Nephron (organoid): ENCODE measurements around the gene WASHC3.

Source experiments
- H3K27ac Mint-ChIP-seq, 3 experiments: 2 replicates each; pipeline ENCODE4 v1.8.0; 2020; ENCODE audit warnings: mixed read lengths in 3 of 3, mild to moderate bottlenecking in 2 of 3, moderate library complexity in 1 of 3
- H3K27me3 Mint-ChIP-seq: 2 replicates; pipeline ENCODE4 v1.8.0; 2021; ENCODE audit warnings: low read depth, mild to moderate bottlenecking, moderate library complexity, mixed read lengths
- H3K36me3 Mint-ChIP-seq: 2 replicates; pipeline ENCODE4 v1.8.0; 2020; ENCODE audit warnings: low read depth, mixed read lengths
- H3K4me1 Mint-ChIP-seq: 2 replicates; pipeline ENCODE4 v1.8.0; 2020; ENCODE audit warnings: mixed read lengths
- H3K4me3 Mint-ChIP-seq, 3 experiments: 2 replicates each; pipeline ENCODE4 v1.8.0; 2020; ENCODE audit warnings: mild to moderate bottlenecking in 3 of 3, mixed read lengths in 3 of 3, moderate library complexity in 2 of 3
- H3K9me3 Mint-ChIP-seq: 2 replicates; pipeline ENCODE4 v1.8.0; 2020; ENCODE audit warnings: mixed read lengths
- CTCF ChIP-seq, 3 experiments: fragments of 200-600 bp; sonication (generic); IDR thresholded peaks; one replicate each; pipeline ENCODE4 v1.5.0; 2021; ENCODE audit warnings: antibody characterized with exemption in 3 of 3; ENCODE audit not compliant: unreplicated experiment in 3 of 3

Gene WASHC3

DNA sequence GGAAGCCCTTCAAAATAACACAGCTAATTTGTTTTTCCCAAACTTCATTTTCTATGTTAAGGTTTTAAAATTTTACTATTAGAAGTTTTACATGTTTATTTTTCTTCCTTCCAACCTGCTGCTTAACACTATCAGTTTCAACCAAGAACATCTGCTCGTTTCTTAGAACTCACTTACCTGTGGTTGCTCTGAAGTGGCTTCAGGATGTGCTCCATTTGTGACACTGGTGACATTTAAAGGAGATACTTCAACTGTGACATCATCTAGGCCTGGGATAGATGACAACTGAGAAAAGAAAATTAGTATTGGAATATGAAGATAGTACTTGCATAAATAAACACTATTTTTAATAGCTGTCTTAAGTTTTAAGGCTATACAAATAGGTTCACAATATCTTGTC lies 17.9 kb downstream of the WASHC3 start:
- Mint-ChIP-seq H3K4me1 (no peaks in the 10 kb centered on the region), H3K27ac (no peak overlapping the region), H3K27me3 (no peaks in the 10 kb centered on the region), H3K9me3 (no peaks in the 10 kb centered on the region), H3K4me3 (no peak overlapping the region), H3K36me3 (peaks cover 11% of the 10 kb centered on the region)
- no peak for TF ChIP-seq CTCF (IDR thresholded peaks at IDR 0.05; ENCODE audit: unreplicated experiment in 3 of 3)

DNA sequence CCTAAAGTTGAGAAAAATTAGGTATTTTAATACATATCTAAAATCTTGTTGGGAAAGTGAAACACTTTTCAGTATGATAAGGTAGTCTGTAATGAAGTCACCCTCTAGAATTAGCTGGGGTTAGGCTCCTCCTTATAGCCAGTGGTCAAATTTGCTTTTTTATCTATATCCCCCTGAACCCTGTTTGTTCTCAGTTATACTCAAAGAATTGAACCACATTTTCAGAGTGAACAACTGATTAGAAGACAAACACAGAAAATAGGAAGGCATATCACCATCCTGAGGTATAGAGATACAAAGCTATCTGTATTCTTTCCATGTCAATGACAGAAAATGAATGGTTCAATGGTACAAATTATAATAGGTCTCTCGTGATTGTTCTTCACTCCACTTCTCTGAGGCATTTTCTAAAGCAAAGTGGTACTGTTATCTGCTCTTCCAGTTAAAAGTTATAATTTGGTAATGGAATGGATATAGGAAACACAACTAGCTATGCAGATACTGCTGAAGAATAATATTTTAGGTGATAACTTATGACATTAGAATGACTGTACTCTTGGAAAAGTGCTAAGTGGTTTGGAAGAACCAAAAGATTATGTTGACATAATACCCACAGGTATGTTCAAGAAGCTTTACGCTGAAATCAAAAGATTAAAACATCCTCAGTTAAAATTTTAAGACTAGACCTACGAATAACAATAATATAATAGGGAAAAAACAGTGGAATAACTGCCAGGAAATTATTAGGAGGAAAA lies 27.6 kb downstream of the WASHC3 start:
- Mint-ChIP-seq H3K27ac (no peak overlapping the region), H3K36me3 (peaks cover 42% of the 10 kb centered on the region), H3K4me3 (no peak overlapping the region), H3K9me3 (no peaks in the 10 kb centered on the region), H3K27me3 (no peaks in the 10 kb centered on the region), H3K4me1 (peaks cover 2% of the 10 kb centered on the region)
- TF ChIP-seq CTCF (IDR thresholded peaks at IDR 0.05; ENCODE audit: unreplicated experiment in 3 of 3): no peak

GRCh38 chr12:102031852-102032251 lies 29.9 kb downstream of the WASHC3 start:
- Mint-ChIP-seq H3K27ac (no peak overlapping the region), H3K27me3 (no peaks in the 10 kb centered on the region), H3K4me3 (no peak overlapping the region), H3K9me3 (no peaks in the 10 kb centered on the region), H3K36me3 (peaks cover 44% of the 10 kb centered on the region), H3K4me1 (peaks cover 10% of the 10 kb centered on the region)
- no peak for TF ChIP-seq CTCF (IDR thresholded peaks at IDR 0.05; ENCODE audit: unreplicated experiment in 3 of 3)

GRCh38 chr12:102029141-102029540 lies 32.6 kb downstream of the WASHC3 start:
- no peak for TF ChIP-seq CTCF (IDR thresholded peaks at IDR 0.05; ENCODE audit: unreplicated experiment in 3 of 3)
- Mint-ChIP-seq H3K27ac (peak overlapping the region in 1 of 3 experiments; percentile 30), H3K4me3 (no peak overlapping the region), H3K4me1 (peaks cover 12% of the 10 kb centered on the region), H3K36me3 (peaks cover 24% of the 10 kb centered on the region), H3K27me3 (no peaks in the 10 kb centered on the region), H3K9me3 (no peaks in the 10 kb centered on the region)

DNA sequence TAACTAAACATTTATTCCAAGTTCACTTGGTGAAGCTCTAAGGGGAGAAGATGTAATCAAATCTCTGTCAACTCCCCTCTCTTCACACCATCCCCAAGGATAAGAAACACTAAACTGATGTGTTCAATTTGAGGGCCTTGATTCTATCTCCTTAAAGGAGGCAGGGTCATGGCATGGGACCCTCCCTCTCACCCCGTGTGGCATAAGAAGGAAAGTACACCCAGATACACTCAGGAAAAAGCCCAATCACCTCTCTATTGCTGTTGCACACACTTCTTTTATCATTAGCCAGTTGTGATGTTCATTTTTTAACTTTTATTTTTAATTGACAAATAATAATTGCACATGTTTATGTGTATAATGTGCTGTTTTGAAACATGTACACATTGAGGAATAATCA lies 35.1 kb downstream of the WASHC3 start:
- TF ChIP-seq CTCF (IDR thresholded peaks at IDR 0.05; ENCODE audit: unreplicated experiment in 3 of 3): no peak
- Mint-ChIP-seq H3K27me3 (no peaks in the 10 kb centered on the region), H3K9me3 (no peaks in the 10 kb centered on the region), H3K36me3 (peaks cover 13% of the 10 kb centered on the region), H3K4me3 (no peak overlapping the region), H3K27ac (no peak overlapping the region), H3K4me1 (peaks cover 14% of the 10 kb centered on the region)

DNA sequence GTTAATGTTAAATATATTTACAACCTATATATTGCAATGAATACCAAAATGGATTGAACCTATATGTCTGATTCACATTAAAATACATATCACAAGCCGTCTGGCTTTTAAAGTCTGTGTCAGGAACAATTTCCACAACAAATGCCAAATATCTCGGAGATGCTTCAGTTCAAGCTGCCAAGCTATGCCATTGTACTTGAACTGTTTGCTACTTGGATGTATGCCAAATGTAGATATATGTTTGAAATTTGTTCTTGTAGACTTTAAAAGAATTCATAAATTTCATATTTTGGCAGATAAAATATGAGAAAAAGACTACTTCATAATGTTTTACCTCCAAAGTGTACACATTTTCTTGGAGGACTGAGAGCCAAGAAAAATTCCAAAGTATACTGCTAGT lies 37.0 kb downstream of the WASHC3 start:
- TF ChIP-seq CTCF (IDR thresholded peaks at IDR 0.05; ENCODE audit: unreplicated experiment in 3 of 3): no peak
- Mint-ChIP-seq H3K4me1 (peaks cover 14% of the 10 kb centered on the region), H3K27me3 (no peaks in the 10 kb centered on the region), H3K9me3 (no peaks in the 10 kb centered on the region), H3K36me3 (peaks cover 16% of the 10 kb centered on the region), H3K4me3 (no peak overlapping the region), H3K27ac (no peak overlapping the region)
